Measurements from ENCODE around the gene PNISR. TPM values are rescaled to one million over a fixed set of nuclear protein-coding genes. Genes with fewer than 3 reads are reported as not detected.

Gene PNISR
- total and polyA plus RNA-seq, 2 experiments from 2014 or later: 80.8 to 88.7 TPM

DNA sequence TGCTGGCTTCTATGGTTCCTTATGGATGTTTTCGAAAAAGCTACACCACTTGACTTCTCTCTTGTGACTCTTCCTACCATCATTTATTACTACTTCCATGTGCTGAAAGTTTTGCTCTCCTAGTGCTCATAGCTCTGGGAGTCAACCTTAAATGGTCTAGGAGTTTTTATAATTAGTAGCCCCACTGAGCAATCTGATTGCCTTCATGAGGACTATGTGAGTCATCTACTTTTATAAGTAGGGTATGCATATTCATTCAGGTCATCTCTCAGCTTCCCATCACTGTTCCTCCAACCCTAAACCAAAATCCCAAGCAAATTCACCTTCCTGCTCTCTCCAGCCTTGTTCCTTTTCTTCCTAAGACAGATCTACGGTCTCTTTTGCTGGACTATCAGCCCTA, 58.3 kb downstream of the PNISR start:
- no peak for DNase-seq (ENCODE audit: low spot score)

DNA sequence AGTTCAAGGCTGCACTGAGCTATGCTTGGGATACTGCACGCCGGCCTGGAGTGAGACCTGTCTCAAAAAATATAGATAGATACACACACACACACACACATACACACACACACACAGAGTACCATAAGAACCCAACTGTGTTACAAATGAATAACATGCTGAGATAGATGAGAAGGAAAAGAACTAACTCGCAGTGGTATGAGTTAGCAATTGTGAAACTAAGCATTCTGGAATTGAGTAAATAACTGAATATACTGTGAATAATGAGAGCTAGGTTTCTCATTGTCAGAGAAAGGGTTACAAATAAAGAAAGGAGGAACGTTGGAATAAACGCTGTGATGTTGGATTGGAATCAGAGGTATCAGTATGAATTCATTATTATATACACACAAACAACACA, 61.1 kb downstream of the PNISR start:
- Histone ChIP-seq H3K27ac (no peak overlapping the region), H3K36me3 (replicated peaks; ENCODE audit: insufficient read depth, low read depth) (no peaks in the 10 kb centered on the region), H3K4me1 (ENCODE audit: insufficient read depth) (no peaks in the 10 kb centered on the region), H3K79me2 (no peaks in the 10 kb centered on the region), H2AFZ (no peak overlapping the region), H3K27me3 (no peaks in the 10 kb centered on the region), H3K9me3 (ENCODE audit: low read depth) (no peaks in the 10 kb centered on the region), H4K20me1 (ENCODE audit: insufficient read depth, poor library complexity, severe bottlenecking) (no peaks in the 10 kb centered on the region), H3K4me2 (no peak overlapping the region), H3K4me3 (no peak overlapping the region), H3K9me2 (replicated peaks; ENCODE audit: insufficient read depth) (no peaks in the 10 kb centered on the region)
- TF ChIP-seq EZH2 (IDR thresholded peaks at IDR 0.05; ENCODE audit: borderline replicate concordance): no peak
- TF ChIP-seq, protein P1, sequence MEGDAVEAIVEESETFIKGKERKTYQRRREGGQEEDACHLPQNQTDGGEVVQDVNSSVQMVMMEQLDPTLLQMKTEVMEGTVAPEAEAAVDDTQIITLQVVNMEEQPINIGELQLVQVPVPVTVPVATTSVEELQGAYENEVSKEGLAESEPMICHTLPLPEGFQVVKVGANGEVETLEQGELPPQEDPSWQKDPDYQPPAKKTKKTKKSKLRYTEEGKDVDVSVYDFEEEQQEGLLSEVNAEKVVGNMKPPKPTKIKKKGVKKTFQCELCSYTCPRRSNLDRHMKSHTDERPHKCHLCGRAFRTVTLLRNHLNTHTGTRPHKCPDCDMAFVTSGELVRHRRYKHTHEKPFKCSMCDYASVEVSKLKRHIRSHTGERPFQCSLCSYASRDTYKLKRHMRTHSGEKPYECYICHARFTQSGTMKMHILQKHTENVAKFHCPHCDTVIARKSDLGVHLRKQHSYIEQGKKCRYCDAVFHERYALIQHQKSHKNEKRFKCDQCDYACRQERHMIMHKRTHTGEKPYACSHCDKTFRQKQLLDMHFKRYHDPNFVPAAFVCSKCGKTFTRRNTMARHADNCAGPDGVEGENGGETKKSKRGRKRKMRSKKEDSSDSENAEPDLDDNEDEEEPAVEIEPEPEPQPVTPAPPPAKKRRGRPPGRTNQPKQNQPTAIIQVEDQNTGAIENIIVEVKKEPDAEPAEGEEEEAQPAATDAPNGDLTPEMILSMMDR (IDR thresholded peaks at IDR 0.05; ENCODE audit: poor library complexity): no peak
- TF ChIP-seq EZH2phosphoT487 (IDR thresholded peaks at IDR 0.05; ENCODE audit: low read depth, severe bottlenecking, unreplicated experiment): no peak
- no peak for DNase-seq (ENCODE audit: low spot score)
- 93% methylated on average over 5 of the region's 5 CpGs for WGBS (ENCODE audit: low lambda C conversion rate, missing lambda C conversion rate)

More for the DNA sequence above, 58.3 kb downstream of the PNISR start:
- Histone ChIP-seq H3K4me2 (no peak overlapping the region), H4K20me1 (ENCODE audit: insufficient read depth, poor library complexity, severe bottlenecking) (no peaks in the 10 kb centered on the region), H3K36me3 (replicated peaks; ENCODE audit: insufficient read depth, low read depth) (no peaks in the 10 kb centered on the region), H3K79me2 (no peaks in the 10 kb centered on the region), H2AFZ (no peak overlapping the region), H3K27me3 (no peaks in the 10 kb centered on the region), H3K9me2 (replicated peaks; ENCODE audit: insufficient read depth) (no peaks in the 10 kb centered on the region), H3K9me3 (ENCODE audit: low read depth) (no peaks in the 10 kb centered on the region), H3K4me3 (no peak overlapping the region), H3K4me1 (ENCODE audit: insufficient read depth) (no peaks in the 10 kb centered on the region), H3K27ac (no peak overlapping the region)
- TF ChIP-seq, protein P1 (IDR thresholded peaks at IDR 0.05; ENCODE audit: poor library complexity): no peak
- TF ChIP-seq EZH2 (IDR thresholded peaks at IDR 0.05; ENCODE audit: borderline replicate concordance) (no peak), EZH2phosphoT487 (IDR thresholded peaks at IDR 0.05; ENCODE audit: low read depth, severe bottlenecking, unreplicated experiment) (no peak)
- WGBS (ENCODE audit: low lambda C conversion rate, missing lambda C conversion rate): 98% methylated on average over 2 of the region's 2 CpGs

DNA sequence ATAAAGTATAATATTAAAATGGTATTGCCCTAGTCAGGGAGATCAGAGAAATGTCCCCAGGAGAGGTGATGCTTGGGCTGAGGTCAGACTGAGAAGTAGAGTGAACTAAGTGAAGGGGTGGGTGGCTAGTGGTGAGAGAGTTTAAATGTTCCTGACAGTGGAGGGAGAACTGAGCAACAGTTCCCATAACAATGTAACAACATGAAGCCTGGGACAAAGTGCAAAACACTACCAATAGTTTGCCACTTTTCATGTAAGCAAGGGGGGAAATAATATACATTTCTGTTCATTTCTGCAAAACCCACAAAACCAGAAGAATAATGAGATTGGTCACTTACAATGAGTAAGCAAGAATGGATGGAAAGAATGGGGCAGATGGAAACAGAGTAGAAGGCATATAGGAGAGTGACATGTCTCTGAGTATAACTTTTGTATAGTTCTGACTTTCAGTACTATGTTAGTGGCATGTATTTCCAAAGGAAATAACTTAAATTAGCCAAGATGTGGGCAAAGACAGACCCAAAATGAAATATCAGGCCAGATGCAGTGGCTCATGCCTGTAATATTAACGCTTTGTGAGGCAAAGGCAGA, 62.3 kb downstream of the PNISR start:
- Histone ChIP-seq H3K79me2 (no peaks in the 10 kb centered on the region), H3K4me3 (no peak overlapping the region), H4K20me1 (ENCODE audit: insufficient read depth, poor library complexity, severe bottlenecking) (no peaks in the 10 kb centered on the region), H3K9me3 (ENCODE audit: low read depth) (no peaks in the 10 kb centered on the region), H3K27ac (no peak overlapping the region), H3K36me3 (replicated peaks; ENCODE audit: insufficient read depth, low read depth) (no peaks in the 10 kb centered on the region), H2AFZ (no peak overlapping the region), H3K9me2 (replicated peaks; ENCODE audit: insufficient read depth) (no peaks in the 10 kb centered on the region), H3K27me3 (no peaks in the 10 kb centered on the region), H3K4me2 (no peak overlapping the region), H3K4me1 (ENCODE audit: insufficient read depth) (no peaks in the 10 kb centered on the region)
- WGBS (ENCODE audit: low lambda C conversion rate, missing lambda C conversion rate): 100% methylated on average over 1 of the region's 1 CpG
- DNase-seq (ENCODE audit: low spot score): no peak
- TF ChIP-seq, protein P1 (IDR thresholded peaks at IDR 0.05; ENCODE audit: poor library complexity): no peak
- TF ChIP-seq EZH2 (IDR thresholded peaks at IDR 0.05; ENCODE audit: borderline replicate concordance): no peak
- TF ChIP-seq EZH2phosphoT487 (IDR thresholded peaks at IDR 0.05; ENCODE audit: low read depth, severe bottlenecking, unreplicated experiment): no peak

All from hepatocyte (in vitro differentiated cells).